ENCODE data around the gene SPATA16.
A peak's percentile ranks its signal among the peaks of the same experiment; 100 is the strongest.
"Not testable (repeated sequence)": the region's sequence is repeated elsewhere in the genome, so short reads cannot be mapped to it uniquely, and the experiment has no call there.

The SPATA16 gene

DNA sequence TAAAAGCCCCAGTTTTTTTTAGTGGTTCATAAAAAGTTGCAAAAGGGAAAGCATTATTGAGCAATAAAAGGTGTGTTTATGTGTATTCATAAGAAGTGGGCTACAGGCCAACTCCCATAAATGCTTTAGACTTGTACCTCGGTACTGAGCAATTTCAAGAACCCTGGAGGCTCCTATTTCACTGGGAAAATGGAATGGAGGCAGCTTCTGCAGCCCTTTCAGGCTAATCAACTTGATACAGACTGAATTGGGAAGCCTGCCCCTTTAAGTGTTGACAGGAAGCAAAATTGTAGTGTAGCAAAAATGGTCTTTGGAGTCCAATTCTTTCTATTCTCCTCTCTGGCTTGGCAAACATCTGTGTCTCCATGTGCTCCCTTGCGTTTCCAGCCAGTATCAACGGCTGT is 271.7 kb downstream of the SPATA16 start:
- no peak for DNase-seq

GRCh38 chr3:172868582-172869200 is 272.3 kb downstream of the SPATA16 start:
- no peak for DNase-seq

DNA sequence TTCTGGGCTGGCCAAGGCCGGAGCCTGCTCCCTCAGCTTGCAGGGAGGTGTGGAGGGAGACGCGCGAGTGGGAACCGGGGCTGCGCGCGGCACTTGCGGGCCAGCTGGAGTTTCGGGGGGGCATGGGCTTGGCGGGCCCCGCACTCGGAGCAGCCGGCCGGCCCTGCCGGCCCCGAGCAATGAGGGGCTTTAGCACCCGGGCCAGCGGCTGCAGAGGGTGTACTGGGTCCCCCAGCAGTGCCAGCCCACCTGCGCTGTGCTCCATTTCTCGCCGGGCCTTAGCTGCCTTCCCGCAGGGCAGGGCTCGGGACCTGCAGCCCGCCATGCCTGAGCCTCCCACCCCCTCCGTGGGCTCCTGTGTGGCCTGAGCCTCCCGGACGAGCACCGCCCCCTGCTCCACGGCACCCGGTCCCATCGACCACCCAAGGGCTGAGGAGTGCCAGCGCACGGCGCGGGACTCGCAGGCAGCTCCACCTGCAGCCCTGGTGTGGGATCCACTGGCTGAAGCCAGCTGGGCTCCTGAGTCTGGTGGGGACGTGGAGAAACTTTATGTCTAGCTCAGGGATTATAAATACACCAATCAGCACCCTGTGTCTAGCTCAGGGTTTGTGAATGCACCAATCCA is 274.2 kb downstream of the SPATA16 start:
- DNase-seq = not testable (repeated sequence)

GRCh38 chr3:172859041-172859440 is 282.0 kb downstream of the SPATA16 start:
- no peak for DNase-seq

- DNase-seq = no peak
Observed at GRCh38 chr3:172856795-172857742, 284.0 kb downstream of the SPATA16 start.

GRCh38 chr3:172855037-172855436 is 286.0 kb downstream of the SPATA16 start:
- DNase-seq = no peak

DNA sequence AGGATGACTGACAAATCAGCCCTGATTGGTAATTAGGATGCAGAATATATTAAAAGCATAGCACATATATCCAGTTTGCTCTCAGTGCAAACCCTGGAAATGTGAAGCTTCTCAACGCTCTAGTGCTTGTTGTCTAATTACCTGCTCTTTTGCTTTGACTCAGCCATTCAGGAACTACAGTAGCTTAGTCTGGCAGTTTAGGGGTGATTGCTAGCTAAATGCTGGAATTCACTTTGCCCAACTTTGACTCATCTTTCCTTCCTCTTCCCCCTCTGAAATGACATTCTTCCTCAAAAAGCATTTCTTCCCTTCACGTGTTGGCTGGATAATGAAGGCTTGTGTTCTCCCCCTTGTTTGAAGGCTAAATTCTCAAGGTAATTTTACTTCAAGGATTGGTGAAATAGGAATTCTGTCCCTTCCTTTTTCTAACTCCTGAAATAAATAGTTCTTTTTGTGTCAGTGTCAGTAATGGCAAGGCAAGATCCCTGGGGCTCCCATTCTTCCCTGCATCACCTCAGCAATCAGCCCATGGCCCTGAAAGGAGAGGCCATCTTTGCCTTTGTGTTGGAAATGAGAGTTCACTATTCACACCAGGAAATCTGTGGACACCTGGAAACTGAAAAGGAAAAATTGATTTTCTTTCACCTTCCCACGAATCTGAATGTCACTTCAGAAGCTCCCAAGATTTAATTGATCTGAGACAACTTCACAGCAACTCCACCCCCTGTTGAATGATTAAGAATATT is 286.9 kb downstream of the SPATA16 start:
- DNase-seq = no peak

GRCh38 chr3:172853005-172853404 is 288.0 kb downstream of the SPATA16 start:
- no peak for DNase-seq

- DNase-seq = no peak
Observed at GRCh38 chr3:172848910-172849309, 292.1 kb downstream of the SPATA16 start.

DNA sequence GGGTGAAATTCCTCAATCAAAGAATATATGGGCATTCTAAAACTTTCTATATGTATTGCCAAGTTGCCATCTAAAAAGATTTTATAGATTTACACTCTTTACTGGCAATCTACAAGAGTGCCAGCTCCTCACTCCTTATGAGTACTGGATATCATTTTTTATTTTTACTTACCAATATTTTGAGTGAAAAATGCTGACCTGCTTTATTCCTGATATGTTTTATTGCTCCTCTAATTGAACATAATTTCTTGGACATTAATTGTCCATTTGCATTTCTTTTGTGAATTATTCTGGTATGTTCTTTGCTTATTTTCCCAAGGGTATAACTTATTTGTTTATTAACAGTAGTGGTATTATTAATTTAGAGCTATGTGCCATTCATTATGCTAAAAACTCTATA is 293.7 kb downstream of the SPATA16 start:
- no peak for DNase-seq

GRCh38 chr3:172846706-172847105 is 294.3 kb downstream of the SPATA16 start:
- no peak for DNase-seq

DNA sequence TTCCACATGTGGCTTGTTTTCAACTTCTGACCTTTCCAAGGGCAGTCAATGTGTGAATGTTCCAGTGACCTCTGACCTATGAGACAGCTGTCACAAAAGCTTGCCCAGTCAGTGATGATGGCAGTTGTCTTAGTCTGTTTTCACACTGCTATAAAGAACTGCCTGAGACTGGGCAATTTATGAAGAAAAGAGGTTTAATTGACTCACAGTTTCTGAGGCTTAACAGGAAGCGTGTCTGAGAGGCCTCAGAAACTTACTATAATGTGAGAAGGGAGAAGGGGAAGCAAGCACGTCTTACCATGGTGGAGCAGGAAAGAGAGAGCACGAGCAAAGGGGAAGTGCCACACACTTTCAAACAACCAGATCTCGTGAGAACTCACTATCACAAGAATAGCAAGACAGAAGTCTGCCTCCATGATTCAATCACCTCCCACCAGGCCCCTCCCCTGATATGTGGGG is 294.9 kb downstream of the SPATA16 start:
- peak; percentile 8 for DNase-seq

DNA sequence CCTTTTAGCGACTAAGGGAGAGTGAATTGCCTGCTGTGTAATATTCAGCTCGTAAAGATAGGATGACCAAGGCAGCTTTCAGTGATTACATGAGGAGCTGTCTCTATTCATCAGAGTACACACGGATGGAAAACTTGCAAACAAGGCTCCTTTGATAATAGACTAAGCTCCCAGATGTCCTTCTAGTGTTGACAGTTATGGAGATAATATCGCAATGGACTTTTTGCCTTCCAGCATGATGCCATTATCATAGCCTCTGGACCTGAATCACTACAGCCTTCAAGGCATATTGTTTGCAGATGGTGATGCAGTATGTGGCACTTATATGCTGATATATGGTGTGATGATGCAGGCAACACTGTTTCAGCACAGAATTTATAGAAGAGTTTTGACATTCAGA is 296.6 kb downstream of the SPATA16 start:
- DNase-seq = no peak

GRCh38 chr3:172840913-172841312 is 300.1 kb downstream of the SPATA16 start:
- no peak for DNase-seq

GRCh38 chr3:172840463-172840862 is 300.6 kb downstream of the SPATA16 start:
- no peak for DNase-seq

DNA sequence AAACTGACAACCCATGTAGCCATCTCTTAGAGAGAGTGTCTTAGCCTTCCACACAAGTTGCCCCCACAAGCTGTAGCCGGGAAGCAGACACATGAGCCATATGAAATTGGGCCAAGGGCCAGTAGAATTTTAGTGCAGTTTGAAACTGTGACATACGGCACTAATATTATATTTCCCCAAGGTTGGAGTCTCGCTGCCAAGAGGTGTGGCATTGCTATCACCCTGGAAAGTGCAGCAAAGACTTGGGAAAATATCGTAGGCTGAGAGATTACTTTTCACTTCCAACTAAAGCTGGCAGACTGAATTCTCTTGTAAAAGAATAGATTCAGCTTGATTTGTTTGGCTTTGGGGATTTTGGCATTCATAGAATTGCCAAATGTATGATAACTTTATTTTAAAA is 301.4 kb downstream of the SPATA16 start:
- no peak for DNase-seq

Data from activated CD4-positive, alpha-beta T cell treated with anti-CD3 and anti-CD28 coated beads, Interleukin-10, Interleukin-2, amounts not matched to agents 100 ng/mL and 50 ng/mL, durations not matched to agents 16 hours and 8 hours (primary cell).